Stimulated activated CD4-positive, alpha-beta T cell treated with anti-CD3 and anti-CD28 coated beads, Interleukin-15, amount 100 ng/mL, for 48 hours (primary cell): ENCODE data around the gene NCBP1.
A peak's percentile ranks its signal among the peaks of the same experiment; 100 is the strongest.
"Not testable (repeated sequence)": the region's sequence is repeated elsewhere in the genome, so short reads cannot be mapped to it uniquely, and the experiment has no call there.

Experiments
- DNase-seq, 2 donors: peaks; one replicate each; pipeline ENCODE4 v3.0.0-alpha.2; 2020; ENCODE audit warnings: low read depth in 2 of 2

The NCBP1 gene

GRCh38 chr9:97632985-97633858, at the start of gene NCBP1, which contains the start of gene TSTD2:
TSS of gene NCBP1 (plus strand) at chr9:97633821. CDS start at chr9:97633882, 61 bp downstream.
TSS of gene TSTD2 (minus strand) at chr9:97633368. CDS start at chr9:97627562, 5,806 bp downstream.
- peak; percentile 93 to 94 for DNase-seq

GRCh38 chr9:97584778-97585177, 48.8 kb upstream of the NCBP1 start:
- DNase-seq, result not testable (repeated sequence)

- DNase-seq, result not testable (repeated sequence)
Observed at GRCh38 chr9:97586909-97587308, 46.7 kb upstream of the NCBP1 start.

- no peak for DNase-seq
Observed at GRCh38 chr9:97591535-97591934, 42.1 kb upstream of the NCBP1 start.

GRCh38 chr9:97592126-97592525, 41.5 kb upstream of the NCBP1 start:
- no peak for DNase-seq

GRCh38 chr9:97593960-97594359, 39.7 kb upstream of the NCBP1 start:
- no peak for DNase-seq

- DNase-seq, result no peak
Observed at GRCh38 chr9:97594381-97594921, 39.2 kb upstream of the NCBP1 start.

GRCh38 chr9:97596906-97597305, 36.7 kb upstream of the NCBP1 start:
- DNase-seq, result no peak

- DNase-seq, result peak; percentile 43 to 51
Observed at GRCh38 chr9:97598461-97599288, 34.9 kb upstream of the NCBP1 start.

GRCh38 chr9:97599314-97599846, 34.2 kb upstream of the NCBP1 start:
- DNase-seq, result no peak

GRCh38 chr9:97600531-97601227, 32.9 kb upstream of the NCBP1 start:
- DNase-seq, result no peak

- no peak for DNase-seq
Observed at GRCh38 chr9:97601228-97601898, 32.3 kb upstream of the NCBP1 start.

GRCh38 chr9:97602430-97602829, 31.2 kb upstream of the NCBP1 start:
- no peak for DNase-seq

- no peak for DNase-seq
Observed at GRCh38 chr9:97604901-97605645, 28.5 kb upstream of the NCBP1 start.

GRCh38 chr9:97615439-97616072, 18.1 kb upstream of the NCBP1 start:
- peak in 1 of 2 donors; percentile 52 for DNase-seq

- DNase-seq, result no peak
Observed at GRCh38 chr9:97617939-97618416, 15.6 kb upstream of the NCBP1 start.

- DNase-seq, result not testable (repeated sequence)
Observed at GRCh38 chr9:97620063-97620462, 13.6 kb upstream of the NCBP1 start.

GRCh38 chr9:97622483-97622882, 11.1 kb upstream of the NCBP1 start:
- DNase-seq, result not testable (repeated sequence)

GRCh38 chr9:97623946-97624345, 9.7 kb upstream of the NCBP1 start:
- DNase-seq, result no peak
